Activated CD4-positive, alpha-beta T cell treated with anti-CD3 and anti-CD28 coated beads, Interleukin-2, amount 50 U/mL, for 16 hours (primary cell): ENCODE results near the gene FERMT2.
A peak's percentile ranks its signal among the peaks of the same experiment; 100 is the strongest.
"Not testable (repeated sequence)": the region's sequence is repeated elsewhere in the genome, so short reads cannot be mapped to it uniquely, and the experiment has no call there.

ENCODE experiments used
- DNase-seq: peaks from one replicate; pipeline ENCODE4 v3.0.0-alpha.2; 2020

FERMT2 gene

DNA sequence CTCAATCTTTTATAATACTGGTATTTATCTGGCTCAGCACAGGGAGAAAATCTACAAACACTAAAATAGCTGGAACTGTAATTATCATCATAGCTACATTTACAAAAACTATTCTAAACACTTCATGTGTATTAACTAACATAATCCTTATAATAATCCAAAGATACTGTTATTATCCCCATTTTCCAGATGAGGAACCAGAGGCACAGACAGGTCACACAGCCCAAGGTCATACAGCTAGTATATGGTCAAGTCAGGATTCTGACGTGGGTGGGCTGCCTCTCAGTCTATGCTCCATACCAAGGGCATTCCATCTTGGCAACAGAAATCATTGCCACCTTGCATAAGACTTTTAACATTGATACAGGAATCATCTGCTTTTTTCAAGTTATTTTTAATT lies 11.4 kb downstream of the FERMT2 start:
- no peak for DNase-seq

DNA sequence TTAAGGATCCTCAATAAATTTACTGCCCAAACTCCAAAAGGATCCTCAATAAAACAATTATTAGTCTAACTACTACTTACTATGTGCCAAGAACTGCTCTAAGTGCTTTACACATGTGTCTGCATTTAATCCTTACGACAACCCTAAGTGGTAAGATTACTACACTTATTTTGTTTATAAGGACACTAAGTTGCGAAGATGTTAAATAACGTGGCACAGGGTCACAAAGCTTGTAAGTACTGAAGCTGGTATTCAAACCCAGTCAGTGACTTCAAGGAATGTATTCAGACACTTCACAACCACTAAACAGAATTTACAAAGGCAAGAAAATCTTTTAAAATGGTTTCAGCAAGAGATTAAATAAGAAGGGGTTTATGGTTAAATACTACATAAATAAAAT lies 13.0 kb downstream of the FERMT2 start:
- no peak for DNase-seq

GRCh38 chr14:52937306-52937705 lies 13.5 kb downstream of the FERMT2 start:
- no peak for DNase-seq

- DNase-seq: no peak
Measured at GRCh38 chr14:52936437-52936836, 14.4 kb downstream of the FERMT2 start.

DNA sequence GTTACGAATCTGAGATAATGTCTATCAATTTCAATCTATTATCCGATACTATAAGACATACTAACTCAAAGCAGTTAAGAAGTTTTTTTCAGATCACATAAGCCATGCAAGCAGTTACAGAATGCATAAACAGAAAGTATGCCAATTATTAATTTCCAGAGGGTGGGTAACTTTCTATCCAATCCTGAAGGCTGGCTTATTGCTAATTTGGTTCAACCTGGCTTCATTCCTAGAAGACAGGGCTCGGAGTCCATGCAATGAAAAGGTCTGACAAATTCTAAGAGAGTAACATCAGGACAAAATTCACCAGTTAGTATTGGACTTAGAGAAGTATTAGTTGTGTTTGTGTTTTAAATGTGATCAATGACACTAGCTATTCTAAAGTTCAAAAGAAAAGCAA lies 15.0 kb downstream of the FERMT2 start:
- DNase-seq: no peak

- DNase-seq: no peak
Measured at GRCh38 chr14:52934762-52935161, 16.1 kb downstream of the FERMT2 start.

DNA sequence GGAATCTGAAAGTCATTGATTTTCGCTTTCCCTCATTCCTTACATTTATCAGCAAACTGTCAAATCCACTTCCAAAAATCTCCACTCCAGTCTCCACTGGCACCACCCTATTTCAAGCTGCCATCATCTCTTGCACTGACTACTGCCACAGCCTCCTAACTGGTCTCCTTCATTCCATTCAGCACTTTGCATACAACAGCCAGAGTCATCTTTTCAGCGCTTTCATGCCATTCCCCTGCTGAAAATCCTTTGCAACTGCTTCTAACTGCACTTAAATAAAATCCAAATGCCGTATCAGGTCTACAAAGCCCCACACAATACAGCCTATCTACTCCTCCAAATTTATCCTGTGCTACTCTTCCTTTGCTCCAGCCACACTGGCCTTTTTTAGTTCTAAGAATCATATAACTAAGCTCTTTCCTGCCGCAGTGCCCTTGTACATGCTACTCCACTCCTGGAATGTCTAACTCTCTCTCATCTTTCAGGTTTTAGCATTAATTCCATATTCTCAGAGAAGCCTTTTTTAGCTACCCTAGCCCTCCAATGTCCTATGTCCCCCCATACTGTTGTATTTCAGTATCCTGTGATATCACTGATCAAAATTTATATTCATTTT lies 21.6 kb downstream of the FERMT2 start:
- DNase-seq: no peak

DNA sequence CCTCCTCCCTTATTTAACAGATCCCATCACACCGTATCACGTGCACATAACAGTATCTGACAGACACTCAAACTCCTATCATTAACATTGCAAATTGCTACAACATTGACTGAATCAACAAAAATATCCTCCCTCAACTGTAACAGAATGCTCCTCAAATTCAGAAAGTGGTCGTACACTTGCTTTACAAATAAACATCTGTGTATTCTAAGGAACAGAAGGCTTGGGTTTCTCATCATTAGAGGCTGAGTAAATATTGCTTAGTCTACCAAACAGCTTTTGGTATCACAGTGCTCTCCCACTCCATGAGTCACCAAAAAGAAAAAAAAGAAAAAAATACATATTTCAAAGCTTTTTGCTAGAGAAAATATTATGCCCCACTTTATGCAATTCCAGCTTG lies 23.9 kb downstream of the FERMT2 start:
- DNase-seq: no peak

DNA sequence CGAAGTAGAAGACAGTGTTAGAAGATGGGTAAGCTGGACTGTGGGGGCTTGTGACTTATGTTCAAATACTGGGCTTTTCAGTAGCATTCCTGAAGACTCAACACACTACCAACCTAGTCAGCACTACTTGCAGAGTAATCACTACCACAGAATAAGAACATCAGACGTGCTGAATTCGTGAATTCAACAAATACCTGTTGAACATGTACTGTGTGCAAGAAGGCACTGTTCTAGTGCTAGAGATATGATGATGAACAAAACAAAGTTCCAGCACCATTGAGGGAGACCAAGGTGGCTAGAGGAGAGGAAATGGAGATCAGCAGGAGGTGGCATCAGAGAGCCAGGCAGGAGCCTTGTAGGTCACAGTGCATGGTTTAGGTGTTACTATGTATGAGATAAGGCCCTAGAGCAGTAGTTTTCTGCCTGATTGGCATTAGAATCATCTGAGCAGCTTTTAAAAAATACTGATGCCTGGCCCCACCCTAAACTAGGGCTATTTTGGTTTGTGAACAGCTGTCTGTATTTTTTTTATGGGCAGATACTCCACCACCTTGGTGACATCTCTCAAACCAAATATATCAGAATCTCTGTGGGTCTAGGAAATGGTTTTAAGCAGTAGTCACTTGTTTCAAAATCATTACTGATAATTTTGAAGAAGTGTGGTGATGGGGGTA lies 26.8 kb downstream of the FERMT2 start:
- no peak for DNase-seq

- DNase-seq: no peak
Measured at GRCh38 chr14:52922656-52923055, 28.2 kb downstream of the FERMT2 start.

GRCh38 chr14:52922059-52922458 lies 28.8 kb downstream of the FERMT2 start:
- no peak for DNase-seq

GRCh38 chr14:52920411-52920810 lies 30.4 kb downstream of the FERMT2 start:
- DNase-seq: not testable (repeated sequence)

- no peak for DNase-seq
Measured at GRCh38 chr14:52919971-52920370, 30.9 kb downstream of the FERMT2 start.

DNA sequence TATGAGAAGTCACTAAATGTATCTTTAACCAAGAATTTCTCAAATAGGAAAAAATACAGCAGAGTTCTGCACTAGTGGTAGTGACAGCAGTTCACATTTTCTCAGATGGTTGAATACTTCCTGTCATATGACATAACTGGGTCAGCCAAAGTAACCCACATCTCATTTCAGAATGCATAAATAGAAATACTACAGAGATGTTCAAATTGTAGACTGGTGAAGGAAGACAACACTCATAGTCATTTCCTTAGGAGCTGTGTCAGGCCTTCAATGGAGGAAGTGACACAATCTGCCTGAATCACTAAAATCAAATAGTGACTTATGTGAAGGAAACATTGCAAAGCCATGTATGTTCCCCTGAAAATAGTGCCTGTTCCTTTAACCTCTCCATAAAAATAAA lies 32.4 kb downstream of the FERMT2 start:
- DNase-seq: peak; percentile 79

GRCh38 chr14:52917735-52918134 lies 33.1 kb downstream of the FERMT2 start:
- no peak for DNase-seq

DNA sequence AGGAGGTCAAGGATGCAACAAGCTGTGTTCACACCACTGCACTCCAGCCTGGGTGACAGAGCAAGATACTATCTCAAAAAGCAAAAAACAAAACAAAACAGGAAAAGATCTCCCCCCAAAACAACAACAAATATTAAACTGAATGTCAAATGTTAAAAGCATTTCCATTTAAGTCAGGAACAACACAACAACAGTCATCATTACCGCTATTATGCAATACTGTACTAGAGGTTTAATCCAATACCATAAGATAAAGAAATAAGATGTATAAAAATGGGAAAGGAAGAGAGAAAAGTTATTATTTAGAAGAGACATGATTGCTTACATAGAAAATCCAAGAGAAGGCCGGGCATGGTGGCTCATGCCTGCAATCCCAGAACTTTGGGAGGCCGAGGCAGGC lies 36.6 kb downstream of the FERMT2 start:
- DNase-seq: no peak

DNA sequence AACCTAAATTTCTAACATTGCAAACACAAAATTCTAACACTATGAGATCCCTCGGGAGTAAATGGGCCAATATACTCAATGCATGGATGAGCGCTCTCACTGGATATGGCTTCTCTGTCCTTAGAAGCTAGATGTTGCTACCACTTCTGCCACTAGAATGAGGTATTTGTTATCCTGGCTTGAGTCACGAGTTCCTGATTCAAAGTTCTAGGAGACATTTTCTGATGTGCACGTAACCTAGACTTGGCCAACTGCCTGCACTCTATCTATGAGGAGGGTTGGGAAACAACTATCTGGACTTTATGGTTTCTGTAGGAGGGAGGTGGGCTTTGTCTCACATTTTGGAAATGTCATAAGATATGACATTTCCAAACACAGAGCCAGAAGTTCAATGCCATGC lies 37.6 kb downstream of the FERMT2 start:
- DNase-seq: no peak

GRCh38 chr14:52911904-52912303 lies 38.9 kb downstream of the FERMT2 start:
- no peak for DNase-seq

DNA sequence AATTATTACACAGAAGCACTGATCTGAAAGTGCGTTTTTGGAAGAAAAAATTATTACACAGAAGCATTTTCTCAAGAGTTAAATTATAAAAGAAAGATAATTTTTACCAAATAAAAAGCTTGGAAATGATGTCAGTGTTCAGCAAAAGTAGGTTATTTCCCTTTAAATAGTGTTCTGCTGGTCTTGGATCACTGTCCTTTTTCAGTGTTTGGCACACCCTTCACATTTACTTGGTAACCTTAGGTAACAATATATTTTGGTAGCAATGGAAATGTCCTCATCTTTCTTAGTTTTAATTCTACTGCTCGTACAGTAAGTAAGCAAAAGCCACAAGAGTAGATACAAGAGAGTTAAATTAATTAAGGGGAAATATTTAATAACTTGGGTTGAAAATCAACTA lies 40.3 kb downstream of the FERMT2 start:
- no peak for DNase-seq

GRCh38 chr14:52907949-52908348 lies 42.9 kb downstream of the FERMT2 start:
- DNase-seq: no peak

- no peak for DNase-seq
Measured at GRCh38 chr14:52906141-52906601, 44.7 kb downstream of the FERMT2 start.

GRCh38 chr14:52902971-52903619 lies 47.8 kb downstream of the FERMT2 start:
- no peak for DNase-seq

GRCh38 chr14:52901357-52901980 lies 49.4 kb downstream of the FERMT2 start:
- DNase-seq: no peak

DNA sequence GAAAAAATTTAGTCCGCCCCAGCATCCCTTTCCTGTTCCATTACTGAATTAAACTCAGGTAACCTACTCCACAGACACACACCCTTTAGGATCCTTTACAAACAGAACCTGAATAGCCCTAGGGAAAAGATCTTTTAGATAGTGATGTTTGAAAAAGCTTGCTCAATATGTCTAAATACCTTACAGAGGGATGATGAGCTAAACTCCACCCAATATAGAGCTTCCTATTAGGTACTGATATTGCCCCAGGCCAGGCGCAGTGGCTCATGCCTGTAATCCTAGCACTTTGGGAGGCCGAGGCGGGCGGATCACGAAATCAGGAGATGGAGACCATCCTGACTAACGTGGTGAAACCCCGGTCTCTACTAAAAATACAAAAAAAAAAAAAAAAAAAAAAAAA lies 50.1 kb downstream of the FERMT2 start:
- no peak for DNase-seq
